ENCODE data around the gene MKRN1. TPM values are rescaled to one million over a fixed set of nuclear protein-coding genes. Genes with fewer than 3 reads are reported as not detected.

Gene MKRN1
- total and polyA plus RNA-seq, 4 donors: 46.9 to 104 (median 62.0) TPM

DNA sequence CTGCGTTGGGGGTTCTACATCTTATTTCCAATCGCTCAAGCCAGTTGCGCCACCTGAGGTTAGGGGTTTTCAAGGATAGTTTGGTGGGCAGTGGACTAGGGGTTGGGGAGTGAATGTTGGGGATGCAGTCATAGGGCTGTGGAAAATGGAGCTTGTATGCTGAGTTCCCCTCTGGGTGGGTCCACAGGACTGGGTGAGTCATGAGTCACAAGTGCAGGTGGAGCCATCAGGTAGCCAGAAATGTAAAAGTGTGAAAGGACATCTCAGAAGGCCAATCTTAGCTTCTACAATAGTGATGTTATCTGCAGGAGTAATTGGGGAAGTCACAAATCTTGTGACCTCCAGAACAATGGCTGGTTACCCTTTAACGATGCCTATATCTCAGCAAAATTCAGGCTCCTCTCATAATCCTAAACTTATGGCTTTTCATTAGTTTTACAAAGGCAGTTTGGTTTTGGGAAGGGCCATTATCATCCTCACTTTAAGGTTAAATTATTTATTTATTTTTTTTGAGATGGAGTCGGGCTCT, 18.0 kb upstream of the MKRN1 start:
- Histone ChIP-seq H3K4me3 (no peak overlapping the region), H3K27ac (ENCODE audit: low read depth in 1 of 2, low read length in 1 of 2) (no peak overlapping the region), H3K27me3 (ENCODE audit: control insufficient read depth in 3 of 3, insufficient read depth in 3 of 3, low read length in 2 of 3) (no peaks in the 10 kb centered on the region), H3K9ac (ENCODE audit: insufficient read depth in 1 of 2, low read length in 2 of 2) (no peak overlapping the region), H3K9me3 (ENCODE audit: control insufficient read depth in 4 of 4, insufficient read depth in 3 of 4, low read length in 3 of 4) (no peaks in the 10 kb centered on the region), H3K4me1 (ENCODE audit: control insufficient read depth in 5 of 5, insufficient read depth in 5 of 5, low read length in 5 of 5) (peaks cover 0 to 2% (median 0%) of the 10 kb centered on the region in 5 donors), H3K36me3 (ENCODE audit: control insufficient read depth in 4 of 4, insufficient read depth in 4 of 4, low read length in 4 of 4) (no peaks in the 10 kb centered on the region)
- TF ChIP-seq, protein P1, sequence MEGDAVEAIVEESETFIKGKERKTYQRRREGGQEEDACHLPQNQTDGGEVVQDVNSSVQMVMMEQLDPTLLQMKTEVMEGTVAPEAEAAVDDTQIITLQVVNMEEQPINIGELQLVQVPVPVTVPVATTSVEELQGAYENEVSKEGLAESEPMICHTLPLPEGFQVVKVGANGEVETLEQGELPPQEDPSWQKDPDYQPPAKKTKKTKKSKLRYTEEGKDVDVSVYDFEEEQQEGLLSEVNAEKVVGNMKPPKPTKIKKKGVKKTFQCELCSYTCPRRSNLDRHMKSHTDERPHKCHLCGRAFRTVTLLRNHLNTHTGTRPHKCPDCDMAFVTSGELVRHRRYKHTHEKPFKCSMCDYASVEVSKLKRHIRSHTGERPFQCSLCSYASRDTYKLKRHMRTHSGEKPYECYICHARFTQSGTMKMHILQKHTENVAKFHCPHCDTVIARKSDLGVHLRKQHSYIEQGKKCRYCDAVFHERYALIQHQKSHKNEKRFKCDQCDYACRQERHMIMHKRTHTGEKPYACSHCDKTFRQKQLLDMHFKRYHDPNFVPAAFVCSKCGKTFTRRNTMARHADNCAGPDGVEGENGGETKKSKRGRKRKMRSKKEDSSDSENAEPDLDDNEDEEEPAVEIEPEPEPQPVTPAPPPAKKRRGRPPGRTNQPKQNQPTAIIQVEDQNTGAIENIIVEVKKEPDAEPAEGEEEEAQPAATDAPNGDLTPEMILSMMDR (IDR thresholded peaks at IDR 0.05; ENCODE audit: control extremely low read depth, extremely low read depth): no peak
- WGBS, 2 donors: 74% methylated on average over 5 of the region's 5 CpGs
- ATAC-seq (ENCODE audit: insufficient read depth, low FRiP score) (no peak), DNase-seq (no peak)

DNA sequence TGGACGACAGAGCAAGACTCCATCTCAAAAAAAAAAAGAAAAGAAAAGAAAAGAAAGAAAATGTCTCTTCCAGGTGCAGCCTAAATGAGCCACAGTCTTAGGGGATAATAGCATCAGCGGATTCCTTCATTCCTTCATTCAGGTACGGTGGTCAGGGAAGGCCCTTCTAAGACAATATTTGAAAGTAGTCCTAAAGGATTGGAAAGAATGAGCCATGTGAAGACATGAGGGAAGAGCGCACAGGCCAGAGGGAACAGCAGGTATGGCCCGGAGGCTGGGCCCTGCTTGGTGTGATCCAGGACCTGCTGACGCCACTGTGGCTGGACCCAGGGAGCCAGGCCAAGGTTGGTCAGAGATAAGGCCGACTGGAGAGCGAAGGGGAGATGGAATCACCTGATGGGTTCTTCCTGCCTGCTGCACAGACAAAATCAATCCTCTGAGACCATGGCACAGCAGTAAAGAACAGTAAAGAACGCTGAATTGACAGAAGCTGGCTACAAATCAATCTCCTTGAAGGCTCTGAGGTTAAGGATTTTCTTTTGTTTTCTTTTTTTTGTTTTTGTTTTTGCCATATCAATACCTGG, 16.3 kb upstream of the MKRN1 start:
- H3K27me3 ChIP-seq (ENCODE audit: control insufficient read depth in 3 of 3, insufficient read depth in 3 of 3, low read length in 2 of 3): no peaks in the 10 kb centered on the region
- H3K9ac ChIP-seq (ENCODE audit: insufficient read depth in 1 of 2, low read length in 2 of 2): no peak overlapping the region
- TF ChIP-seq, protein P1 (IDR thresholded peaks at IDR 0.05; ENCODE audit: control extremely low read depth, extremely low read depth): no peak
- 91% methylated on average over 8 to 9 of the region's 9 CpGs for WGBS, 2 donors
- no peak overlapping the region for H3K27ac ChIP-seq (ENCODE audit: low read depth in 1 of 2, low read length in 1 of 2)
- DNase-seq (no peak), ATAC-seq (ENCODE audit: insufficient read depth, low FRiP score) (no peak)
- no peaks in the 10 kb centered on the region for H3K36me3 ChIP-seq (ENCODE audit: control insufficient read depth in 4 of 4, insufficient read depth in 4 of 4, low read length in 4 of 4)
- H3K4me3 ChIP-seq: no peak overlapping the region
- H3K9me3 ChIP-seq (ENCODE audit: control insufficient read depth in 4 of 4, insufficient read depth in 3 of 4, low read length in 3 of 4): no peaks in the 10 kb centered on the region
- H3K4me1 ChIP-seq (ENCODE audit: control insufficient read depth in 5 of 5, insufficient read depth in 5 of 5, low read length in 5 of 5): no peaks in the 10 kb centered on the region

DNA sequence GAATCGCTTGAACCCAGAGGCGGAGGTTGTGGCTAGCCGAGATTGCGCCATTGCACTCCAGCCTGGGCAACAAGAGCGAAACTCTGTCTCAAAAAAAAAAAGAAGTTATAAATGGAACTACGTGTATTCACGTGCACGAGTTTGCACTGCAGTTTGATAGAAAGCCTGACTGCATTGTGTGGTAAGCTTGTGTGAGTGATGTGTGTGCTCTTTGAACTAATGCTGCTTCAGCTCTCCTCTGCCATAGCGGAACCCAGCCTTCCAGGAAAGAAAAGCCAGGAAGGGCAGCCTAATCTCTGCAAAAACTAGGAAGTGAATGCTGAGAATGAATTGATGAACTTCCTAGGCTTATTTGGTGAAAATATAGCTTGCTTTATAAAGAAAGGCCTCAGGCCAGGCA, 15.6 kb upstream of the MKRN1 start:
- no peak overlapping the region for H3K9ac ChIP-seq (ENCODE audit: insufficient read depth in 1 of 2, low read length in 2 of 2)
- H3K27ac ChIP-seq (ENCODE audit: low read depth in 1 of 2, low read length in 1 of 2): no peak overlapping the region
- no peaks in the 10 kb centered on the region for H3K36me3 ChIP-seq (ENCODE audit: control insufficient read depth in 4 of 4, insufficient read depth in 4 of 4, low read length in 4 of 4)
- ATAC-seq (ENCODE audit: insufficient read depth, low FRiP score): peak; percentile 70
- 73 to 76% methylated on average over 9 of the region's 9 CpGs for WGBS, 2 donors
- H3K4me1 ChIP-seq (ENCODE audit: control insufficient read depth in 5 of 5, insufficient read depth in 5 of 5, low read length in 5 of 5): no peaks in the 10 kb centered on the region
- H3K4me3 ChIP-seq: no peak overlapping the region
- H3K9me3 ChIP-seq (ENCODE audit: control insufficient read depth in 4 of 4, insufficient read depth in 3 of 4, low read length in 3 of 4): no peaks in the 10 kb centered on the region
- H3K27me3 ChIP-seq (ENCODE audit: control insufficient read depth in 3 of 3, insufficient read depth in 3 of 3, low read length in 2 of 3): no peaks in the 10 kb centered on the region
- TF ChIP-seq, protein P1 (IDR thresholded peaks at IDR 0.05; ENCODE audit: control extremely low read depth, extremely low read depth): no peak
- DNase-seq: peak in 1 of 3 donors; percentile 18

DNA sequence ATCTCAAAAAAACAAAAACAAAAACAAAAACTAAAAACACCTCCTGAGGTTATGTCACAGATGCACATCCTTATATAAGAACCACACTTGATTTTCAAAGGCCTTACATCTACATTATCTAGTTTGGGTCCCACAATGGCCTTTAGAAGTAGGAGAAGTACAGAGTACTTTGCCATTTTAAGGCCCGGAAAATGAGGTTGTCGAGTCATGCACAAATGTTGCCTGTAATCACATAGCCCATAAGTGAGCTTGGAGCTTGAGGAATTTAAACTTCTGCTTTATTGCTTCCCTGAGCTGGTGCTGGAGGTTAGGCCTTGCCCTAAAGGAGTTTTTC, 9.7 kb upstream of the MKRN1 start:
- no peak overlapping the region for H3K27ac ChIP-seq (ENCODE audit: low read depth in 1 of 2, low read length in 1 of 2)
- H3K27me3 ChIP-seq (ENCODE audit: control insufficient read depth in 3 of 3, insufficient read depth in 3 of 3, low read length in 2 of 3): no peaks in the 10 kb centered on the region
- no peak overlapping the region for H3K9ac ChIP-seq (ENCODE audit: insufficient read depth in 1 of 2, low read length in 2 of 2)
- no peaks in the 10 kb centered on the region for H3K36me3 ChIP-seq (ENCODE audit: control insufficient read depth in 4 of 4, insufficient read depth in 4 of 4, low read length in 4 of 4)
- H3K9me3 ChIP-seq (ENCODE audit: control insufficient read depth in 4 of 4, insufficient read depth in 3 of 4, low read length in 3 of 4): no peaks in the 10 kb centered on the region
- no peak overlapping the region for H3K4me3 ChIP-seq
- no peak for DNase-seq
- H3K4me1 ChIP-seq (ENCODE audit: control insufficient read depth in 5 of 5, insufficient read depth in 5 of 5, low read length in 5 of 5): peaks cover 0 to 1% (median 0%) of the 10 kb centered on the region in 5 donors
- 33 to 72% methylated on average over 2 of the region's 2 CpGs for WGBS, 2 donors
- TF ChIP-seq, protein P1 (IDR thresholded peaks at IDR 0.05; ENCODE audit: control extremely low read depth, extremely low read depth): no peak
- no peak for ATAC-seq (ENCODE audit: insufficient read depth, low FRiP score)

Measured in lung (tissue), 12 donors.